Hematopoietic multipotent progenitor cell treated with erythropoietin and hydrocortisone succinate and interleukin-3 and kit ligand, for 6 days (in vitro differentiated cells): ENCODE data around the gene TEX101.
A peak's percentile ranks its signal among the peaks of the same experiment; 100 is the strongest.
"Not testable (repeated sequence)": the region's sequence is repeated elsewhere in the genome, so short reads cannot be mapped to it uniquely, and the experiment has no call there.

ENCODE experiments used
- DNase-seq: peaks from one replicate; pipeline ENCODE4 v3.0.0-alpha.2; 2015

The TEX101 gene, protein sequence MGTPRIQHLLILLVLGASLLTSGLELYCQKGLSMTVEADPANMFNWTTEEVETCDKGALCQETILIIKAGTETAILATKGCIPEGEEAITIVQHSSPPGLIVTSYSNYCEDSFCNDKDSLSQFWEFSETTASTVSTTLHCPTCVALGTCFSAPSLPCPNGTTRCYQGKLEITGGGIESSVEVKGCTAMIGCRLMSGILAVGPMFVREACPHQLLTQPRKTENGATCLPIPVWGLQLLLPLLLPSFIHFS

DNA sequence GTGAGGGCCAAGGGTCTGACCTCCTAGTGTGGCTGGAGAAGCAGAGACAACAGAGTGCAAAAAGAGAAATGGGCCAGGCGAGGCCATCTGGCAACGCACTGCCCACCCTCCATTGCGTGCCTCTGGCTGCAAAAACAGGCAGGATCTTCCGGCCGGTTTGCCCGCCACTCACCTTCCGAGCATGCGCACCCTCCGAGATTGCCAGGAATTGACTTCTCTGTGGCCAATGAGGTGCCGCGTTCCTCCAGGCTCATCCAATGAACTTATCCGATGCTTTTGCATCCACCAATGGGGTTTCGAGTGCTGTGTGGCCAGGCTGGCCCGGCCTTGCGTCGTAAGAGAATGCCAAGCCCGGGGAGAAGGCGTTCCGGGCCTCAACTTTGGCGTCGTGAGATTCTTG lies at the start of gene TEX101:
Gene TEX101, plus strand, starts transcription at position 337 of the 400 bp plus-strand sequence. CDS start 1,030 bp downstream, outside the sequence.
- DNase-seq: no peak

DNA sequence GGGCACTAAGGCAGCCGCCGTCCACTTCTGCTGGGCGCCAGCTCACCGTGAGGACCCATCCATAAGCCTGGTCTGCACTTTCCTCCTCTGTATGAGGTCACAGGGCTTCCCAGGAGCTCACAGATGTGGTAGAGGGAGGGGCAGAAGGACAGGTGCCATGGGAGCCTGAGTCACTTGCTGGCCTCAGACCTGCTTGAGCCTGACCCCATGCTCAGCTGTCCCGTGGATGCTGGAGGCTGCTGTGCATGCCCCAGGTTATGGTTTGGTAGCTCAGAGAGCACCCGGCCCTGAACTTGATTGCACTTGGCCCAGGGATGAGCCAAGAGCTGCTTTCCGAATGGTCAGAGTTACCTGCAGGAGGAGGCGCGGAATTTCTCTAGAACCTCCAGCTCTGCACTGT lies 49.0 kb upstream of the TEX101 start:
- not testable (repeated sequence) for DNase-seq

DNA sequence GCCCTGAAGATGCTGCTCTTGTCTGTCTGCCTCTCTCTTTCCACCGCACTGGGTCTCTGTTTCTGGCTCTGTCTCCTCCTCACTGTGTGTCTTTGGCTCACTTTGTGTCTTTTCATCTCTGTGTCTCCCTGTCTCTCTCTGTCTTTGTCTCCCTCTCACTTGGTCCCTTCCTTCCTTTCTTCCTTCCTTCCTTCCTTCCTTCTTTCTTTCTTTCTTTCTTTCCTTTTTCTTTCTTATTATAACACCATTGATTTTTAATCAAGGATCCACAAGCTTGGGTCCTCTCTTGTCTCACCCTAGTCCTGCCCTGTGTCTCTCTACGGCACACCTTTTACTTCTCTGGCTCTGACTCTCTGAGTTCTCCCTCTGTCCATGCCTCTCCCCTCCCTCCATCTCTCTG lies 46.9 kb upstream of the TEX101 start:
- DNase-seq: no peak

DNA sequence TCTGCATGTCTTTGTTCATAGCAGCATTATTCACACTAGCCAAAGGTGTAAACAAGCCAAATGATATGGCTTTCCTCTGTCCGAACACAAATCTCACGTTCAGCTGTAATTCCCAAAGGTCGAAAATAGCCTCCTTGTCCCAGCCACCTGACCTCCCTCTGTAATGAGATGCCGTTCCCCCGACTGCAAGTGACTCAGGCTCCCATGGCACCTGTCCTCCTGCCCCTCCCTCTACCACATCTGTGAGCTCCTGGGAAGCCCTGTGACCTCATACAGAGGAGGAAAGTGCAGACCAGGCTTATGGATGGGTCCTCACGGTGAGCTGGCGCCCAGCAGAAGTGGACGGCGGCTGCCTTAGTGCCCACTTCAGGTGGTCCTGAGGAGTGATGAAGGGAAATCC lies 45.8 kb upstream of the TEX101 start:
- DNase-seq: not testable (repeated sequence)

DNA sequence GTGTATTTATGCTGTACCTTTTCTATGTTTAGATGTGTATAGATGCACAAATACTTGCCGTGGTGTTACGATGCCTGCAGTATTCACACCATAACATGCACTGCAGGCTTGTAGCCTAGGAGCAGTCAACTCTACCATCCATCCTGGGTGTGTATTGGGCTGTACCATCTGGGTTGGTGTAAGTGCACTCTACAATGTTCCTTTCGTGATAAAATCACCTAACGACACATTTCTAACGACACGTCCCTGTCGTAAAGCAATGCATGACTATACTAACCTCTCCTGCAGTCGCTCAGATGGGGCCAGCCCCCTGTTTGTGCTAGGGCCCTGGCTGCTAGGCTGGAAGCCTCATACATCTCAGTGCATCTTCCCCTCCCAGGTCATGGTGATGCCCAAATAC lies 42.8 kb upstream of the TEX101 start:
- no peak for DNase-seq

DNA sequence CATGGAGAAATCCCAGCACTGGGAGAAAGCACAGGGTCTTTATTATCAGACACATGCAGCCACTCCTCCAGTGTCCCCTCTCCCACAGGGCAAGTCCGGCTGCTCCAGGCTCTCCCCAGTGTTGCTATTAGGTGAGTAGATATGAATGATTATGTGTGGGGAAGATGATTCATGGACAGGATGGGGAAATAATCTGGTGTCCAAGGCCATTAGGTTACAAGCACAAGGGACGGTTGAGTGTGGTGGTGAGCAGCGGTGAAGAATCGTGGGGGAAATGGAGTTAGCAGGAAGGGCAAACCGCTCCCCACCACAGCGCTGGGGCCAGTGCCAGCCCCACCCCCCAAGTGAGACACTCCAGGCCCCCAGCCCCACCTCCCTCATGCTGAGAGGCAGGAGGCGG lies 42.2 kb upstream of the TEX101 start:
- peak; percentile 6 for DNase-seq

DNA sequence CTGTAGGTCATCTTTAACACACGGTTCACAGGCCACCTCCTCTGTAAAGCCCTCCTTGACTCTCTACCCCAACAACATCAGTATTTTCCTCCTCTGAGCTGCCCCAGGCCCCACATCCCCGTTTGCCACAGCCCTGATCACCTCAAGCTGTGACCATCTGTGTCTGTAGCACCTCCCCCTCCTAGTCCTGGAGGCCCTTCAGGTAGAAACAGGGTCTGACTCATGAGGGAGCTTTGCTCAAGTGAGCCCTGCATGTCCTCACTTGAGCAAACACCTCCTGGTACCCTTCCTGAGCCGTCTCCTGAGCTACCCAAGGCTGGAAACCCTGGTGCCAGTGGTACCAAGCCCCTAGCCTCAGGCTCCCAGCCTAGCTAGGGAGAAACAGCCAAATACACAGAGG lies 37.1 kb upstream of the TEX101 start:
- not testable (repeated sequence) for DNase-seq

DNA sequence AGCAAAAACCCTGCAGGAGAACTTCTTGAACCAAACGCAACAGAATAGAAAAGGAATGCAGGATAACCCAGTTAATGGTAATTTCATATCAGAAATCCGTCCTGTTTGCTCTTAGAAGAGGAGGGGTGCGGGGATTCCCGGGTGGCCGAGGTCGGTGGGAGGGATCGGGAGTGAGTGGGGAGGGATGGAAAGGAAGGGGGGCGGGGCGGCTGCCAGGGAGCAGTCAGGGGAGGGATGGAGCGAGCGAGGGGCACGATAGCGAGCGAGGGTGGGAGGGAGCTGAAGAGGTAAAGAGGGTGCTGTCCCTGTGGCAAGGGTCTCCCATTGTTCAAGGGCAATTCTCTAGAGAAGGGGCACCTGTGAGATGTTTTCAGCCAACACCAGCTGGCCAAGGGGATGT lies 34.7 kb upstream of the TEX101 start:
- no peak for DNase-seq

DNA sequence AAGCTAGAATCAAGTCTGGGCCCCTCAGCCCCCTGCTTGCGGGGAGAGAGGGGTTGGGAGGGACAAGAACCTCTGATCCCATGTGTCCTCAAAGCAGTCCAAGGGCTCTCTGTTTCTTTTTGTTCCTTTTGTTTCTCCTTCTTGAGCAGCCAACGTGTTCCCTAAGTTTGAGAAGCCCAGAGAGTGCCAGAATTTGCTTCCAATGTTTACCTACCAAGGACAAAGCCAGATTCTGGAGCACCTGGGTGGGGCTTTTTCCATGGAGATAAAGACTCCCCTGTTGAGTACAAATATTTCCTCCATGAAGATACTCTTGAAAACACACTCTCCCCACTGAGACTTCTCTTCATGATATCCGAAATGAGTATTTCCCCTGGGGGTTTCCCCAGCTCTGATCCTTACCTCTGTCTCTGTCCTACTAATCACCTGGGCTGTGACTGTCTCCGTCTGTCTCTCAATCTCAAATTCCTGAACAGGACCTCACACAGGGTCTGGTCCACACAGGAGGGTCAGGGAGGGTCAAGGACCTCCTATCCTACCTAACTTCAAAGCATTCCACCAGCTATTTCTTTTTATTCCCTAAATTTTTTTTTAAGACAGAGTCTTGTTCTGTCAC lies 33.8 kb upstream of the TEX101 start:
- no peak for DNase-seq

DNA sequence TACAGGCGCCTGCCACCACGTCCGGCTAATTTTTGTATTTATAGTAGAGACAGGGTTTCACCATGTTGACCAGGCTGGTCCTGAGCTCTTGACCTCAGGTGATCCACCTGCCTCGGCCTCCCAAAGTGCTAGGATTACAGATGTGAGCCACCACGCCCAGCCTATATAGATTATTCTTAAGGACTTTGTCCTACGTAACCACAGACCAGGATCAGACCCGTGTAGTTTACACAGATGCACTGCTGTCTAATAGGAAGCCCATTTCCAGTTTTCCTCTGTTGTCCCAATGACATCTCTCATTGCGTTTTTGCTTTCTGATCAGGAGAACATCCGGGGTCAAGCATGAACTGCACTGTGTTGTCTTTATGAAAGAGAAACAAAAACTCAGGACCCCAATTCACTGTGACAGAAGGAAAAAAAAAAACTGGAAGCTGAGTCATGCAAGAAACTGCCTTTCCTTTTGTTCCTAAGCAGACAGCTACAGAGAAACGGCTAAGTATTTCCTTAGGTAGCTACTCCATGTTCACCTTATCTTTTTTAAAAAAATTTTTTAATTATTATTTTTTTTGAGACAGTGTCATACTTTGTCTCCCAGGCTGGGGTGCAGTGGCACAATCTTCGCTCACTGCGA lies 32.0 kb upstream of the TEX101 start:
- not testable (repeated sequence) for DNase-seq

DNA sequence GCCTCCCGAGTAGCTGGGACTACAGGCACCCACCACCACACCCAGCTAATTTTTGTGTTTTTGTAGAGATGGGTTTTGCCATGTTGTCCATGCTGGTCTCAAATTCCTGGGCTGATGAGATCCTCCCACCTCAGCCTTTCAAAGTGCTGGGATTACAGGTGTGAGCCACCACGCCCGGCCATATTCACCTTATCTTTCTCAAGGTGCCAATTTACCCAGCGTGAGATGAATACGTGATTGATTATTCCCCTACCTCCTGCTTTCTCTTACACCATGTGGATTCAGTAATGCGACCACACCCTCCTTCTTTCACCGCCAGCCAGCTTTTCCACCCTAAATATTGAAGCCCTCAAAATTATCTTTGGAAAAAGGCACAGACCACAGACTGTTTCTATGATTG lies 31.4 kb upstream of the TEX101 start:
- DNase-seq: not testable (repeated sequence)

DNA sequence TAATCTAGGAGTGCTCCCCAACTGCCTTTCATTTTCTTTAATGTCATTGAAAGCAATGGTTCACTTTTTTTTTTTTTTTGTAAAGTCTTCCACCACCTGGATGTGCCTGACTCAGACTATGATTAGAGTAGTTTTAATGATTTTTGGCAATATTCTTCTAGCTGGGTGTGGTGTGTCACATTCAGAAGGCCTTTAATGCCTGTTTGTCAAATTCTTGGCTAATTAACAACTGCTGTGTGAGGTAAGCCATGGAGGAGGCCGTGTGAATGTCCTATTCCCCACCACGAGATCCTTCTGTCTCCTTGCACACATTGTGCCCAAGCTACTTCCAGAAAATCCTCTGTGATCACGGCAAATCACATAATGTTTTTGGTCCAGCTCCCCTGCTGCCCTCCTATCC lies 30.9 kb upstream of the TEX101 start:
- DNase-seq: not testable (repeated sequence)

DNA sequence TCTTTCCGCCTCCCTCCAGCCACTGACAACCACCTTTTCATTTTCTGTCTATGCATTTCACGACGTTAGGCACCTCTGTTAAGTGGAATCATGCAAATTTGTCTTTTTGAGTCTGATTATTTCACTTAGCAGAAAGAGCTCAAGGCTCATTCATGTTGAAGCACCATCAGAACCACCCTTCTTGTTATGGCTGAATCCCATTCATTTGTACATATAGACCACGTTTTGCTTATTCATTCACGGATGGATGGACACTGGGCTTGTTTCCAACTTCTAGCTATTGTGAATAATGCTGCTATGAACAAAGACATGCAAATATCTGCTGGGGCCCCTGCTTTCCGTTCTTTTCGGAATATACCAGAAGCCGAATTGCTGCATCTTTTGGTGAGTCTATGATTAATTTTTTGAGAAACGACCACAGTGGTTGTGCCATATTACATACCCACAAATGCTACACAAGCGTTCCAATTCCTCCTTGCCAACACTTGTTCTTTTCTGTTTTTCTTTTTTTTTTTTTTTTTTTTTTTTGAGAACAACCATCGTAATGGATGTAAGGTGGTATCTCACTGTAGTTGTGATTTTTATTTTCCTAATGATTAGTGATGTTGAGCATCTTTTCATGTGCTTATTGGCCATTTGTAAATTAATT lies 23.7 kb upstream of the TEX101 start:
- DNase-seq: not testable (repeated sequence)

DNA sequence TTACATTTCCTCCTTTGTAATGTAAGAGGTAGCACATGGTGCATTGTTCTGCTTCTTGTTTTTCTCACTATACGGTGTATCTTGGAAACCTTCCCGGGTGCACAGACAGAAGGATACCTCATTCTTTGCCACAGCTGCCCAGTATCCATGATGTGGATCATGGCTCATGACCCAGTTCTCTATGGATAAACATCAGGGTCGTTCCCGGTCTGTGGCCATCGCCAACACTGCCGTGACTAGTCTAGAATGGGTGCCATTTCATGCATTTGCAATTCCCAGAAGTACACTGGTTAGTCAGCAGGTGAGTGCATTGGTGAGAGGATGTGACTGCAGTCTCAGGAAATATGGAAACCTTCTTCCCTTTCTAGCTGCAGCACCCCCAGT lies 23.1 kb upstream of the TEX101 start:
- not testable (repeated sequence) for DNase-seq

DNA sequence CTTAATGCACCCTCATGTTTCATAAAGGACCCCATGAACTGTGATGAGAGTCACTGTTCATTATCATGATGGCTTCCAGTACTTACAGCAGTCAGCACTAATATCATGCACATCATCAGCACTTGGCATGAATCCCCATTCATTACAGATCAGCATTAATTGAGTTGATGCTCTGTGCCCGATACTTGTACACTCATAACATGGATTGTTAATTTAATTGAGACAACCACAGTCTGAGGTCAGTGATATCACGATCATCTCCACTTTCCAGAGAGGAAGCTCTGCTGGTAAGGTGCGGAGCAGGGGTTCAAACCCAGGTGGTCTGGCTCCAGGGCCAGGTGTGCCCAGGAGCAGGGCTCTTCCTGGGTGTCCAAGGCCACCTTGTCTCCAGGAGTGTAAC lies 21.2 kb upstream of the TEX101 start:
- DNase-seq: not testable (repeated sequence)

DNA sequence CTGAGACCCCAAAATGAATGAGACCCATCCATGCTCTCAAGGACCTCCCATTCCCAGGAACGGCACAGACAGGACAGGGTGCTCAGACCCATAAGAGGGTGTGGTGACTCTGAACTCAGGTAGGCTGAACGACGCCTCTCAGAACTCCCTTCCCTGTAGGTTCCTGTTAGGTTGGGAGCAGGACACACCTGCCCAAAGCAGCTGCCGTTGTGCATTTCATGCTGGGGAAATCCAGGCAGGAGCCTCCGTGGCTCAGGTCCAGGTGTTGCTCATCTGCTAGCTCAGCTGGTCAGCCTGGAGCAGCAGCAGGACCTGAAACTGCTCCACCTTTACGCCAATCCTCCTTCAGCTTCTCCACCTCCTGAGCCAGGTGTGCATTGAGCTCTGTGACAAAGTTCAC lies 19.1 kb upstream of the TEX101 start:
- DNase-seq: no peak

DNA sequence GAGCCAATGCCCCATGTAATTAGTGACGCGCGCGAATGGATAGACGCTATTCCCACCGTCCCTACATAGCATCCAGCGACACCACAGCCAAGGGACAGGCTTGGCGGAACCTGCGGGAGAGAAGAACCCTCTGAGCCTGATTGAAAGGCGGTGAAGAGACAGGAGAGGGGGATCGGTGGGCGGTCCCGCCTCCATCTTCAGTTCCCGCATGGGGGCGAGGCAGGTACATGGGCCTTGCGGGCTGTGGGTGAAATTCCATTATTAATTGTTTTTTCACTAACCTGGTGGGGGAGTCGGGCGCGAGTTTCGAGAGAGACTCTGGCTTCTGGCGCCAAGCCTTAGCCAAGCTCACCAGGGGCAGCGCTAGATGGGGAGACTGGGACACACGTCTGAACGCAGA lies 8.4 kb upstream of the TEX101 start:
- no peak for DNase-seq

DNA sequence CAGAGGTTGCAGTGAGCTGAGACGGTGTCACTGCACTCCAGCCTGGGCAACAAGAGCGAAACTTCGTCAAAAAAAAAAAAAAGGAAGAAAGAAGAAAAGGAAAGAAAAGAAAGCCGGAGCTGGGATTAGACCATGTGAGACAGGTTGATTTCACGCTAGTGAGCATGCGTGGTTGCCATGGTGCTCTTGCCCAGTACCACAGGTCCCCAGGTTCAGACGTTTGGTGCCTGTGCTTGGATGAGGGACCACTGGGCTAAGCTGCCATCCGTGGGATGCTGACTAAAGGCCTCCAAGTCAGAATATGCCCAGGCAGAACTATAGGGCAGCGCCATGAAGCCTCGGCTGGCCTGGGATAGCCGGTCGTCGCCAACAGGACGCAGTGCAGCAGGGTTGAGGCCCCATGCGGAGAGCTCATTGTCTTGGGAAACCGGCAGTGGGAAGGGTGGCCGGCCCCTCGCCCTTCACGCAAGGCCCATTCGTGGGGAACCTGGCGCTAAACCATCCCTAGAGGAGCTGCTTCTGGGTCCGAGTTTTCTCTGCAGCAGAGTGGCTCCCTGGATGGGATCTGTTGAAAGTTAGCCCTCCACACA lies 7.2 kb upstream of the TEX101 start:
- DNase-seq: no peak

DNA sequence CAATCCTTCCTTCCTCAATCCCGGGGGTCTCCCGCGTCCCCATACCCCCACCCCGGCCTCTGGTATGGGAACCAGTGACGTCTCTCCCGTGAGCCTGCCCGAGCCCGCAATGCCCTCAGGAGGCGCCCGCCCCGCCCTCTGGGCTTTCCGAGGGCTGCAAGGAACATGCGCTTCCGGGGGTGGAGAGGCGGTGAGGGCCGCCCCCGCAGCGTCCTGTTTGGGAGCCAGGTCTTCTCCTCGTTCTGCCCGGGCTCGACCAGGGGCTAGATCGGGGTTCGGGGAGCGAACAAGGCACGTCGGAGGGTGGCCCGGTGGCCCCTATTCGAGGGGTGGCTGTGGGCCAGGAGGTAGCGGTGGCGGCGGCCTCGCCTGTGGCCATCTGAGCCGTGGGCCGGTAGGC lies 6.6 kb upstream of the TEX101 start:
- DNase-seq: no peak

DNA sequence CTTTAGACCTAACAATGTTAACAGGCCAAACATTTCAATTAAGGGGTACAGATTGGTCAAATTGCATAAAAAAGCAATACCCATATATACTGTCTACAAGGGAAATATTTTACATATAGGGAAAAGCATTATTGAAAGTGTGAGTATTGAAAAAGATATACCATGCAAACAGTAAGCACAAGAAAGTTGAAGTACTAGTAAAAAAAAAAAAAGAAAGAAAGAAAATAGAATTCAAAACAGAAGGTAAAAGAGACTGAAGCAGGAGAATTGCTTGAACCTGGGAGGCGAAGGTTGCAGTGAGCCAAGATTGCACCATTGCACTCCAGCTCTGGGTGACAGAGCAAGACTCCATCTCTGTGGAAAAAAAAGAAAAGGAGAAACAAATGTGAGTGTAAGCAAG lies 5.3 kb upstream of the TEX101 start:
- DNase-seq: no peak

DNA sequence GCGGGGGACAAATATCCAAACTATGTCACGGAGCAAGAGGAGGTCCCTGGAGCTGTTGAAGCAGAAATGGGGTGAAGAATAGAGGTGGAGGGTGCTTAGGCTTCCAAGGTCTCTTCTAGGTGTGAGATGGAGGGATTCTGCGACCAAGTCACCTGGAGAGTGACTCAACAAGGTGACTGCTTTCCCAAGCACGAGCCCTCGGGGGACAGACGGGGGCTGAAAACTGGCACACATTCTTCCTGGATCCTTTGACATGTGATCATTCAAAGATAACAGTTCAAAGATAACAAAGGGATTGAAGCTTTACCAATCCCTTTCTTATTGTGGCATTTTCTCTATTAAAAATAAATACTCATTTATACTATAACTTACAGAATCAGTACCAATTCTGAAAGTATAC lies 2.2 kb upstream of the TEX101 start:
- no peak for DNase-seq

DNA sequence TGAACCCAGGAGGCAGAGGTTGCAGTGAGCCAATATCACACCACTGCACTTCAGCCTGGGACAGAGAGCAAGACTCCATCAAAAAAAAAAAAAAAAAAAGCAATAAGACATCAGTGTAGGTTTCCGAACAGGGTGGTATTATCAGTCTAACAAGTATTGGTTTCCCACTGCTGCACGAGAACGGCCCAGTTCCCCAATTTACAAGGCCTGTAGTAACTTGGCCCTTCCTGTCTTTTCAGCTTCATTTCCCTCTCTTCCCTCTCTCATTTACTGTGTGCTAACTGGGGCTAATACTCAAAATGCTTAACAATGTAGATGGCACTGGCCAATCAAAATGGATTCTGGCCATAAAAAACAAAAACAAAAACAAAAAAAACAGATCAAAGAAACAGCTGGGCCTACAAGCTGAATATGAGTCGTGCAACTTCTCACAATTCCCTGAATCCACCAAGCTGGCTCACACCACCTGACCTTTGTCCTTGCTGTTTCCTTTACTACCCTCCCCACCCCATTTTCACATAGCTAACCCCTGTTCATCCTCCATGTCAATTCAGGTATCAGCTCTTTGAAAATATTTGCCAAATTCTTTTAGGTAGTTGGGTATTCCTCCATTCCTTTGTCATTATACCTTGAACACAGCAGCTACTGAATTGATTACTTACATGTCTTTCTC lies 2.4 kb downstream of the TEX101 start:
- no peak for DNase-seq

DNA sequence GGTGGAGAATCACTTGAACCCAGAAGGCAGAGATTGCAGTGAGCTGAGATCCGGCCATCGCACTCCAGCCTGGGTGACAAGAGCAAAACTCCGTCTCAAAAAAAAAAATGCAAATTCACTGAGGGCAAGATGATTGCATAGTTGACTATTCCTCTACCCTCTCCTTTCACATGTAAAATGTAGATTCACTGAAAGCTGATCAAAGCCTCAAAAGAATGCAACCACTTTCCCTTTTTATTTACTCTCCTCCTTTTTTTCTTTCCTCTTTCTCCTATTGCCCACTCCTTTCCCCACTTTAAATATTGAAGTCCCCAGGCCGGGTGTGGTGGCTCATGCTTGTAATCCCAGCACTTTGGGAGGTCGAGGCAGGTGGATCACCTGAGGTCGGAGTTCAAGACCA lies 6.3 kb downstream of the TEX101 start:
- no peak for DNase-seq
